ENCODE results near the gene DNAH7.

The DNAH7 gene

GRCh38 chr2:196076778-196077568 is 8.3 kb upstream of the DNAH7 start:
- no peak for DNase-seq

DNA sequence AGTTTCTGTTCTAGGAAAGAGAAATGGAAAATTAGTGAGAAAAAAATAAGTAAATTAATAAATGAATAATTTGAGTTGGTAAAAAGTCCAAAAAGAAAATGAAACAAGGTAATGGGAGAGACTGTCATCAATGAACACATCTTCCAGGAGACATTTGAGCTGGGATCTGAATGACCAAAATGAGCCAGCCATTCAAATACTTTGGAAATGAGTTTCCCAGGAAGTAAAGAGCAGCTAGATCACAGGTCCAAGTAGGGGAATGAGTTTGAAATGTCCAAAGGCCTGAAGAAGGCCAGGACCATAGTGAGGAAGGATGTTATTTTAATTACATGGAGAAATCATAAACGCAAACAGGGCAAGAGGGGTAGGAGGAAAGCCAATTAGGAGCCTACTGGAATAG is 6.6 kb upstream of the DNAH7 start:
- DNase-seq = no peak

DNA sequence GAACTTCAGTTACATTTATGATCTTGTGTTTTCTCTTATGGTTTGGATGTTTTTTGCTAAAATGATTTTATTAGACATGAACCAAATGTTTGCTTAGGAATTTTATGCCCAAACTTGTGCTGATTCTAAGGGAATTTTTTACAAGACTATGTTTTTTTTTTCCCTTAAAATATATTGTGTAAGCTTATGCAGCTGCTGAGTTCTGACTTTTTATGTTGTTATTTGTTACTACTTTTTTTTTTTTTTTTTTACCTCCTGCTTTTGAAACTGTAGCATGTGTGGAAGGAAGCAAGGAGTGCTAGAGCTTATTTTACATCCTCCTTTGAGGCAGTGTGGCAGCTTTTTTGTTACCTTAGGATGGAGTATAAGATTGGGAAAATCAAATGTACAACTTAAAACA is 6.0 kb upstream of the DNAH7 start:
- no peak for DNase-seq

GRCh38 chr2:196073521-196073920 is 4.9 kb upstream of the DNAH7 start:
- DNase-seq = no peak

DNA sequence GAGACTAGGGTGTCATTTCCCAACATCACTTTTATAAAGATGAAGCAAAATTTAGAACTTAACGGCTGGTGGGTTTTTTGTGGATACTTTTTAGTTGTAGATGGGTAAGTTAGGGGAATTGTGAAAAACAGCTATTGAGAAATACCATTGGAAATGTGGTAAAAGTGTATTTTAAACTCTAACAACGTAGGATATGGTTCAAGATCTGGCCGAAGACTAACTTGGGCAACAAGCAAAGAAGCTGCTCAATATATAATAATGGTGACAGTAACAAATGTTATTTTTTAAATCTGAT is 1.6 kb downstream of the DNAH7 start:
- DNase-seq = no peak

- DNase-seq = no peak
Observed at GRCh38 chr2:196066291-196067087, 2.1 kb downstream of the DNAH7 start.

DNA sequence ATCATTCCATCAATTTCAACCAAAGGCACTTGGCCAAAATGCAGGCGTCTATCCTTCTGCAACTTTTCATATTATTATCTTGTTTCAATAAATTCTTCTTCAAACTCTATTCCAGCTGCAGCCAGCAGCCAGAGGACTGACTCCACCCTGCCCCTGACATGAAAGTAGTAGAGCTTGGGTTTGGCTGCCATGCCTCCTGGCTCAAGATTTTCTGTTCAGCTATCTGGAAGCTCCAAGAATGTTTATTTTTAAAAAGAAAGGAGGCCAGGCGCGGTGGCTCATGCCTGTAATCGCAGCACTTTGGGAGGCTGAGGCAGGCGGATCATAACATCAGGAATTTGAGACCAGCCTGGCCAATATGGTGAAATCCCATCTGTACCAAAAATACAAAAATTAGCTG is 4.9 kb downstream of the DNAH7 start:
- no peak for DNase-seq

GRCh38 chr2:196059491-196059960 is 9.1 kb downstream of the DNAH7 start:
- DNase-seq = no peak

GRCh38 chr2:196054631-196055030 is 14.0 kb downstream of the DNAH7 start:
- no peak for DNase-seq

GRCh38 chr2:196046123-196046917 is 22.3 kb downstream of the DNAH7 start:
- no peak for DNase-seq

- no peak for DNase-seq
Observed at GRCh38 chr2:196041786-196042185, 26.9 kb downstream of the DNAH7 start.

- no peak for DNase-seq
Observed at GRCh38 chr2:196040218-196040617, 28.4 kb downstream of the DNAH7 start.

- no peak for DNase-seq
Observed at GRCh38 chr2:196036442-196036841, 32.2 kb downstream of the DNAH7 start.

DNA sequence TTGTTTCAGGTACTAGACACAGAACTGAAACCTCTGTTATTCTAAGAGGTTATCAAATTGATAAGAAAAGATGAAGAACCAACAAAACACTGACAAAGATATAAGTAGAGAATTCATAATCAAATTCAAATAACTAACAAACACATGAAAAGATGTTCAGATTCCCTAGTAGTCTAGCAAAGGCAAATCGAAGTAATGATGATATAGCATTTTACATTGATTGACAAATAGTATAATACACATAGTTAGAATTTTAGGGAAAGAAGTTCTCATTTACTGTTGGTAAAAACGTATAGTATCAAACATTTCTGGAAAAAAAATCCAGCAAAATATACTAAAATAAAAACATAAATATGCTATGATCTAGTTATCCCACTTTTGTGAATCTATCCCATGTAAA is 50.6 kb downstream of the DNAH7 start:
- no peak for DNase-seq

DNA sequence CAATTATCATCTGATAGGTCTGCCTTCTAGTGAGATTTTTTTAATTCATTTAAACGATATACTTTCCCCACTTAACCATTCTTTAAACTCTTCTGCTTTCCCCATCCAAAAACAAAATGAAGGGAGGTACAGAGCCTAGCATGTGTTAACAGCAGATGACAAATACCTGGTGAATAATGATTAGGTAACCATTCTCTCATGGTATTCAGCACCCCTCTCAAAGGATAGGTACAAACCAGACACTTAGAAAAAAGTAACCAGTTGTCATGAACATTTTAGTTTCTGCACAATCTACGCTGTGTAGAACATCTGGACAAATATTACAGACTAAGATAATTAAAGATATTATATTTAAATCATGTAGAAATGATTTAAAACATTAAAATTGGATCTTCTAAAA is 56.3 kb downstream of the DNAH7 start:
- no peak for DNase-seq

DNA sequence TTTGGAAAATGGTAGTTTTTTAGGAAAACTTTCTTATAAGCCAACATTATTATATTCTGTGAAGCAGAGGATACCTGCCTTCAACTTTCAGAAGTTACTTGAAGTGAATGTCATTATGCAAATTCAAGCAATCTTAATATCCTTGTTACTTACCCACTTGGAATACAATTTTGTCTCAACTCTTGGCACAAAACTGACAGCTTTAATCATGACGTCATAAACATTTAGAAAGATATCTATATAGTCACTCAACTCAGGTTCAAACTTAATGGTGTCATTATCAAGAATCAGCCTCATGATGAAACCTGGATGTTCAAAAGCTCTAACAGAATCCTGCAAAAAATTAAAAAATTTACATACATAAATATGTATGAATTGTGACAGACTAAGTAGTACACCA is 68.1 kb downstream of the DNAH7 start:
- DNase-seq = no peak

DNA sequence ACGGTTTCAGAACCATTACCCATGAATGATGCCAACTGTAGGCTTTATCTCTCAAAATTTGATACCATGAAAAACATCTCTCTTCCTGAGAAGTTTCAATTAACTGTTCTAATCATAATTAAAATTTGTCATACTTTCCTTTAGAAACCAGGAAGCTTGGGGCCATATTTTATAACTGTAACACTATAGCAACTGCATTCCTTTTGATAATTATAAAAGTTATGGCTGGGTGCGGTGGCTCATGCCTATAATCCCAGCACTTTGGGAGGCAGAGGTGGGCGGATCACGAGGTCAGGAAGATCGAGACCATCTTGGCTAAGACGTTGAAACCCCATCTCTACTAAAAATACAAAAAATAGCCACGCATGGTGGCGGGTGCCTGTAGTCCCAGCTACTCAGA is 70.6 kb downstream of the DNAH7 start:
- no peak for DNase-seq

GRCh38 chr2:195995499-195995898 is 73.1 kb downstream of the DNAH7 start:
- DNase-seq = no peak

DNA sequence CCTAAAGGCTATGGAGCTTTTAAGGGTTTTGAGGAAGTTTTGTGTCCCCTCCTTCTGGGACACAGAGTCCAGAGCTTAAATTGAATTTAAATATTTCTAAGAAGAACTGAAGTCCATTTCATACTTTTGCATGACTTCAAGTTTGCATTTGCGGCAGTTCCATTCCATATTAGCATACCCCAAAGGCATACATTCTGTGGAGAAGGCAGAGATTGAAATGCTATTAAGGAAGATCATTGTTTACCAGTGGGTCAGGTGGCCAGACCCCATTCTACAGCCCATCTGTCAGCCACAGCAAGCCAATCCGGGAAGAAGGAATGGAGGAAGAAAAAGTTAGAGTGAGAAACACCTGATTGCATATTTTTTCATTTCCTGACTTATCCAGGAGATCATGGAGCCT is 75.0 kb downstream of the DNAH7 start:
- no peak for DNase-seq

DNA sequence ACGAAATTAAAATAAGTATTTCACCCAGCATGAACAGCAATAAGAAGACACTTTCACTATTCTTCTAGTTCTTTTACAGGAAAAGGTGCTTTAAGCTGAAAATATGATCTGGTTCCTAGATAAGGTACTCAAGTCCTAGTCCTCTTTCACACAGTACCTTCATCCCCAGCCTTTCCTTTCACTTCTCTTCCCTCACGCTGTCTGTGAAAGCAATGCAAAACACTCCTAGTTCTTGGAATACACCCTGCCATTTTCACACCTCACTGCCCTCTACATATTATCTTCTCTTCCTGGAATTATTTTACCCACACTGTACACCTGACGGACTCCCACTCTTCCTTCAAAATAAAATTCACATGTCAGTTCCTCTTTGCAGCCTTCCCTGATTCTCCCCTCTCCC is 82.9 kb downstream of the DNAH7 start:
- no peak for DNase-seq

DNA sequence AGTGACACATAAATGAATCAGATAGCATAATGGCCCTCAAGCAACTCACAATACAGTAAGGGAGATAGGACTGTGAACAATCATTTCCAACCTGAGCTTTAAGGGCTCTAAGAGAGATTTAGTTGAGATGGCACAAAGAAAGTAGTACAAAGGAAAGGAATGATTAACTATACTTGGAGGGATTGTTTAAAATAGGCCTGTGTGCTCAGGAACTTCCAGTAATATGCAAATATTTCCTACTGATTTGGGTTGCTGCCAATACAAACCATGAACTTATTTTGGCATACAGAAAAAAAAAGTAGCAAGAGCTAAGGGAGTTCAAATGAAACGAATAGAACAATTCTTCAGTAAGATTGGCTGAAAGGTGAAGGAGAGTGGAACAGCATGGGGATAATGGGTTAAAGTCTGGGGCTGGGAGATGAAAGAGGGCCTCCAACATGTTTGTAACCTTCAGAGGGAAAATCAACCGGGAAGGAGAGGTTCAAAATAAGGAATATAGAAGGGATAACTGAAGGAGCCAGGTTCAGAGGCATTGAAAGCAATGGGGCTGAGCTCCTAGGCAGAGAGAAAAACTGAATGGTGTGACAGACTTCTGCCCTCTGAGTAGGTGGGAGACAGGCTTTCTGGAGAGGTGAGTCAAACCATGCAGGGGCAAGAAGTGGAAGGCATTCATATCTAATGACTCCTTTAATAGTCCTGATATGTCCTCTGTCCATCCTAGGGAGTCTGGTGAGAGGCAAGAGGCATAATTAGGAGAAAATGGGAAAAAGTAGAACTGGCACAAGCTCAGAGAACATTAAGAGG is 83.5 kb downstream of the DNAH7 start:
- no peak for DNase-seq

DNA sequence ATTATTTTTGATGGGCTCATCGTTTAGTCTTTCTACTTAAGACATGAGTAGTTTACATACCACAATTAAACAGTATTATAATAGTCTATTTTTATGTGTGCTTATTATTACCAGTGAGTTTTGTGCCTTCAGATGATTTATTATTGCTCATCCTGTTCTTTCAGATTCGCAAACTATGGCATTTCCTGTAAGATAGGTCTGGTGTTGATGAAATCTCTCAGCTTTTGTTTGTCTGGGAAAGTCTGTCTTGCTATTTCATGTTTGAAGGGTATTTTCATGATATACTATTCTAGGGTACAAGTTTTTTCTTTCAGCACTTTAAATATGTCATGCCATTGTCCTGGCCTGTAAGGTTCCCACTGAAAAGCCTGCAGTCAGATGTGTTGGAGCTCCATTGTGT is 101.3 kb downstream of the DNAH7 start:
- DNase-seq = no peak

DNA sequence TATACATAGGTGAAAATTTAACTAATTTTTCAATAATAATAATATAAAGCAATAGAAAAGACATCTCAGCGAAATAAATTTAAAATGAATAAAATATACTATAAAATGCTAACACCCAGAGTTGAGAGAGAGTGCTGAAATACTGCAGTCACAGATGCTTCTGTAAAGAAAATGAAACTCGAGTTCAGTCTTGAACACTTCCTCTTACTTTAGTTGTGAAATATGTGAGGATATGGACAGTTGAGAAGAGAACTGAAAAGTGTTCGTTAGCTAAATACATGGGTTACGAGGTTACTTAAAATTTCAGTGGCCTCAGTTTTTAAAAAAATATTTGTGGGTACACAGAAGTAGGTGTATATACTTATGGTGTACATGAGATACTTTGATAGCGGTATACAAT is 106.8 kb downstream of the DNAH7 start:
- no peak for DNase-seq

Data from stimulated activated CD4-positive, alpha-beta T cell treated with anti-CD3 and anti-CD28 coated beads, Interleukin-2, amount 100 ng/mL, for 24 hours (primary cell).